GM18499 (cell line): ENCODE results near the gene STXBP2.

Experiments
- ATAC-seq: cut with Tn5 transposase; IDR thresholded peaks from one replicate; pipeline ENCODE4 v1.9.1; 2021; ENCODE audit warnings: moderate number of reproducible peaks; ENCODE audit not compliant: insufficient read depth, unreplicated experiment

Gene STXBP2

GRCh38 chr19:7612282-7613274, 24.3 kb upstream of the STXBP2 start:
- no peak for ATAC-seq

- ATAC-seq, result no peak
Measured at GRCh38 chr19:7614859-7615741, 21.8 kb upstream of the STXBP2 start.

GRCh38 chr19:7617172-7617571, 19.7 kb upstream of the STXBP2 start:
- no peak for ATAC-seq

- ATAC-seq, result no peak
Measured at GRCh38 chr19:7617735-7618134, 19.2 kb upstream of the STXBP2 start.

DNA sequence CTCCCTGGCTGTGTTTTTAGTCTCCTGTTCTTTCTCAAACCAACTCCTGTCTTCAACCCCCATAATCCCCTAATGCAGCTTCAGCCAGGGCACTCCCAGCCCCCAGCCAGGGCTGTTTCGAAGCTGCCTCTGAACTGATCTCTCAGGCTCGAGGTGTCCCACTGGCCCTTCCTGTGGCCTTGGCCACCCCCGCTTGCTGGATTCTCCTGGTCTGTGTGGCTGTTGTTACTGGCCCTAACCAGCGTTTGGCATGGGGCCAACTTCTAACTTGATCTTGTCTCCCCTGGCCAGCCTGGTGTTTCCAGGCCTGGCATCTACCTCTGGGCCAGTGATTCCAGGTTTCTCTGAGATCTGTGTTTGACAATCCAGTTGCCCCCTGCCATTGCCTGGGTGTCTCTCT, 18.6 kb upstream of the STXBP2 start:
- no peak for ATAC-seq

- ATAC-seq, result no peak
Measured at GRCh38 chr19:7618771-7619510, 18.0 kb upstream of the STXBP2 start.

GRCh38 chr19:7619671-7620441, 17.1 kb upstream of the STXBP2 start:
- ATAC-seq, result no peak

GRCh38 chr19:7620442-7621412, 16.2 kb upstream of the STXBP2 start:
- no peak for ATAC-seq

DNA sequence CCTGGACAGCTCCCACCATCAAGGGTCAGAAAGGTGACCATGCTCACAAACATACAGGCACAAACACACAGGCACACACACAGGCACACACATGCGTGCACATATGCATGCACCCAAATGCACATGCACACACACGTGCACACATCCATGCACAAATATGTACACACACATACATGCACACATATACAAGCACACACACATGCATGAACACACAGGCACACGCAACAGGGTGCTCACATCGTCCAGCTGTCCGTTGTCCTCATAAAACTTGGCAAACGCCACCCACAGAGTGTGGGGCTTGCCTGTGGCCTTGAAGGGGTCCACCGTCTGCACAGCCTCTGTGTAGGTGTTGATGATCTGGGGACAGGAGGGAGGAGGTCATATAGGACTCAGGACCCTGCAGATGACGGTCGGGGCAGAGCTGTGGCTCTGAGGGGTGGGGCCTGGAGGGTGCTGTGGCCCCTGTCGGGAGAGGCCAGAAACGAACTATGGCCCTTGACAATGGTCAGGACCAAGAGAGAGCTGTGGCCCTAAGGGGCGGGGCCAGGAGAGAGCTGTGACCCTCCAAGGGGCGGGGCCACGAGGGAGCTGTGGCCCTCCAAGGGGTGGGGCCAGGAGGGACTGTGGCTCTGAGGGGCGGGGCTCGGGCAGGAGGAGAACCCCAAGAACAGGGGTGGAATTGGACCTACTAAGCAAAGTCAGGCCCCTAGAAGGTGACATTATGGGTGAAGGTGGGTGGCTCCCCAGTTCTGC, 13.8 kb upstream of the STXBP2 start:
- no peak for ATAC-seq

DNA sequence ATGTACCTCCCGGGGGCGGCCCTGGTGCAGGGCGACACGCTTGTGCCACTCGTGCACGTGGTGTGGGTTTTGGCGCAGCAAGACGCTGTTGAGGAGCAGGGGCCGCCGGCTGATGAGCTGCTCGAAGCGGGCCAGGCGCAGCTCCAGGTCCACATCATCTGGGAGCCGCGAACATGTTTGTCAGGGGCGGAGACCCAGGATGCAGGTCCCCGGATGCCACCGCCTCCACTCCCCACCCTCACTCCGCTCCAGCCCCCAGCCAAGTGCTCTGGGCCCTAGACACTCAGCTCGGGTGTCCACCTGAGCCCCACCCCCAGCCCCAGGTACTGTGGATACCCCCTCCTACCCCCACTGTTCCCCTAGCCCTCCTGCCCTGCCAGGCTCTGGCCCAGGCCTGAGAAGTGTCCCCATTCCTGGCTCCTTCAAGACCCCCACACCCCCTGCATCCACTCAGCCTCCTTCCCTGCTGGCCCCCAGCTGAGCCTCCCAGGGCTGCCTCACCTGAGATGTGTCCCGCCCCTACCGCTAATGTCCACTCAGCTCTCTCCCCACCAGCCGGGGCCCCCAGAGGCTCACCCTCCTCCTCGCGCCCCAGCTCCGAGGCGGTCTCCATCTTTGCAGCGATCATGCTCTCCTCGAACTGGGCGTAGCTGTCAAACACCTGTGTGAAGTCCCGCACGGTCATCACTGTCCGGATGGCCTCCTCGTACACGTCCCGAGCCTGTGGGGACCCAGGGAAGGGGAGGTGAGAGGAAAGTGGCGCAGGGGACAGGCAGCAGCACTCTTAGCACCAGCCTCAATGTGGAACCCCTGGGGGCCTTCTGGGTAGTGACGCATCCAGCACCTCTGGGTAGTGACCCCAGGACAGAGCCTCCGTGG, 12.9 kb upstream of the STXBP2 start:
- ATAC-seq, result no peak

DNA sequence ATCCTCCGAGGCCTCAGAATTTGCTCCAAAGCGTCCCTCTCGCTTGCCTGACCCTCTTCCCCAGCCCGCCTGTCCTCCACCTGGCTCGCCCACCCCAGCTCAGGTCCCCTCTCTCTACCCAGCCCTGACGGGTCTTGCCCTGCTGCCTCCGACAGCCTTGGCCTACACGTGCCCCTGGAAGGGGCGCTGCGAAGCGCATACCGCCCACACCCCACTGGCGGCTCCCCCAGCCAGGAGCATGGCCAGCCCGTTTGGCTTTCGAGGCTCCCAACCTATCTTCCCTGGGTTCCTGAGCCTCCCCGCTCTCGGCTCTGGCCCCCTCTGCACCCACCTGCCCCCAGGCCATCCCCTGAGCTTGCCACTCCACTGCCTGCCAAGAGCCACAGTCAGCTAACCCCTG, 12.1 kb upstream of the STXBP2 start:
- no peak for ATAC-seq

GRCh38 chr19:7625763-7626372, 11.0 kb upstream of the STXBP2 start:
- no peak for ATAC-seq

GRCh38 chr19:7627166-7627565, 9.7 kb upstream of the STXBP2 start:
- no peak for ATAC-seq

DNA sequence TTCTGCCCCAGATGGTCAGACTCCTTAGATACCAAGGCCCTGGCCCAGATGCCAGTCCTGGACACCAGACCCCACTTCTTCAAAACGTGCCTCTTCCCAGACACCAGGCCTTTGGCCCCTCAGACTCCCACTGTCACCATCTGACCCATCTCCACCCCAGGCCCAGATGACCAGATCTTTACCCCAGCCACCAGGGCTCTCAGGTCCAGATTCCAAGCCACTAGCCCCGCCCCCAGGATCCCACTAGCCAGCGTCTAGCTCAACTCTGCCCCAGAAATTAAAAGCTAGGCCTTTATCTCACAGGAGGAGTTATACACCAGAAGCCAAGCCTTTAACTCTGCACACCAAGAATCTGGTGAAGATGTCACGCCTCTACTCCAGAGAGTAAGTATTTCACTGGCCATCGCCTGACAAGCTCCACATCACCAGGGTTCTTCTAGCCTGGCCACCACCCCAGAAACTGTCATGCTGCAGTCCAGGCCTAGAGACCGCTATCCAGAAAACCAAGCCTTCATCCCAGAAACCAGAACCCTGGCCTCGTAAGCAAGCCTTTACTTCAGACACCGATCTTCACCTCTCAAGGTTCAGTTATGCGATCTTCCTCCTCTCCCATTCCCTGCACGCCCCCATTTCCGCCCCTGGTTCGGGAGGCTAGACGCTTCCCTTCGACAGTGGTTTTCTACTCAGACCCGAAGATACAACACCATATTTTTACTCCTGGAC, 8.2 kb upstream of the STXBP2 start:
- ATAC-seq, result no peak

DNA sequence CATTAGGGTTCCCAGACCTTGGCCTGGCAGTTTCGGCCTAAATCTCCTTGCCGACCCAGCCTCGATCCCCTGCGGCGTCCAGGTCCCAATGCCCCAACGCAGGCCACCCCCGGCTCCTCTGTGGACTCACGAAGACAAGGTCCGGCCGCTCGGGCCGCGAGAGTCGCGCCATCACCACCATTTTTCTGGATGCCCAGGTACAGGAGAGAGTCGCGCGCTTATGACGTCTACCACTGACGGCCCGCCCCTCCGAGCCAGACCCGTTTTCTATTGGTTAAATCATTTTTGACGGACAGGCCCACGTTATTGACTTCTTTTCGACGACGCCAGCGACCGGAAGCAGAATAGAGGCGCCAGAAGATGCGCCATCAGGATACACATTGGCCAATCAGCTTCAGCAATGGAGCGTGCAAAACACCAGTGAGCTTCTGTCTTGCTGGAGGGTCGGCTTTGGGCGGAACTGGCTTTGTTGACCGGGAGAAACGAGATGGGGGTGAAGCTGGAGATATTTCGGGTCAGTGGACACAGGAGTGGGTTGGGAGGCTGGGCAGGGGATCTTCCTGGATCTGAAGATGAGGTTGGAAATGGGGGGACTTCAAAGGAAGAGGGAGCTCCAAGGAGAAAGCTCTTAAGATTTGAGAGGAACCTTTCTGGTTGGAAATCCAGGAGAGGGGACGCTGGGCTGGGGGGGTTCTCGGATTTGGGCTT, 7.4 kb upstream of the STXBP2 start, which contains the start of the genes PET100 and XAB2:
Gene PET100, plus strand, starts transcription at position 447 of the 708 bp plus-strand sequence. Its CDS starts 41 bp downstream, at position 488.
Gene XAB2, minus strand, starts transcription at position 199 of the 708 bp plus-strand sequence. Its CDS starts 18 bp downstream, at position 181.
- peak; percentile 88 for ATAC-seq
